ENCODE measurements around the gene DYNLT3. TPM values are rescaled to one million over a fixed set of nuclear protein-coding genes. Genes with fewer than 3 reads are reported as not detected.

The DYNLT3 gene
- total and polyA plus RNA-seq, 8 donors, result 8.2 to 47.0 (median 19.4) TPM

- Histone ChIP-seq H3K36me3 (no peaks in the 10 kb centered on the region), H3K4me1 (no peaks in the 10 kb centered on the region), H3K4me3 (no peak overlapping the region), H3K27ac (no peak overlapping the region), H3K9me3 (no peaks in the 10 kb centered on the region), H3K27me3 (peaks cover 0 to 2% (median 0%) of the 10 kb centered on the region in 3 donors)
- 75 to 92% (median 82%) methylated on average over 4 of the region's 4 CpGs for WGBS, 5 donors
- TF ChIP-seq POLR2A (IDR thresholded peaks at IDR 0.05), result no peak
- TF ChIP-seq, protein P1, sequence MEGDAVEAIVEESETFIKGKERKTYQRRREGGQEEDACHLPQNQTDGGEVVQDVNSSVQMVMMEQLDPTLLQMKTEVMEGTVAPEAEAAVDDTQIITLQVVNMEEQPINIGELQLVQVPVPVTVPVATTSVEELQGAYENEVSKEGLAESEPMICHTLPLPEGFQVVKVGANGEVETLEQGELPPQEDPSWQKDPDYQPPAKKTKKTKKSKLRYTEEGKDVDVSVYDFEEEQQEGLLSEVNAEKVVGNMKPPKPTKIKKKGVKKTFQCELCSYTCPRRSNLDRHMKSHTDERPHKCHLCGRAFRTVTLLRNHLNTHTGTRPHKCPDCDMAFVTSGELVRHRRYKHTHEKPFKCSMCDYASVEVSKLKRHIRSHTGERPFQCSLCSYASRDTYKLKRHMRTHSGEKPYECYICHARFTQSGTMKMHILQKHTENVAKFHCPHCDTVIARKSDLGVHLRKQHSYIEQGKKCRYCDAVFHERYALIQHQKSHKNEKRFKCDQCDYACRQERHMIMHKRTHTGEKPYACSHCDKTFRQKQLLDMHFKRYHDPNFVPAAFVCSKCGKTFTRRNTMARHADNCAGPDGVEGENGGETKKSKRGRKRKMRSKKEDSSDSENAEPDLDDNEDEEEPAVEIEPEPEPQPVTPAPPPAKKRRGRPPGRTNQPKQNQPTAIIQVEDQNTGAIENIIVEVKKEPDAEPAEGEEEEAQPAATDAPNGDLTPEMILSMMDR (IDR thresholded peaks at IDR 0.05), result no peak
- no peak for TF ChIP-seq POLR2AphosphoS5 (IDR thresholded peaks at IDR 0.05)
- TF ChIP-seq EP300 (IDR thresholded peaks at IDR 0.05), result no peak
- intact Hi-C loops (cut with DNase I; ENCODE audit: low total_unique reads), result no loop called here
- DNase-seq, result no peak
Observed at GRCh38 chrX:37876716-37877115, 29.3 kb upstream of the DYNLT3 start.

DNA sequence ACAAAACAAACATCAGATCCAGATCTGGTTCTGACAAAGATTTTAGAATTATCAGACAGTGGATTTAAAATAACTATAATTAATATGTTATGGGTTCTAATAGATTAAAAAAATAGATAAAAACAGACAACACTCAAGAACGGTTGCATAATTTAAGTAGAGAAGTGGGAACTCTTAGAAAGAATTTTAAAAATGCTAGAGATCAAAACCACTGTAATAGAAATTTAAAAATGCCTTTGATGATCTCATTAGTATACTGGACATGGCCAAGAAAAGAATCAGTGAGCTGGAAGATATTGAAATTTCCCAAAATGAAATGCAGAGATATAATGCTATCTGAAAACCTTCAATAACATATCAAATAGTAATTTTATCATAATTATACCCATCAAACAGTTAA lies 28.3 kb upstream of the DYNLT3 start:
- 53 to 81% (median 63%) methylated on average over 1 of the region's 1 CpG for WGBS, 5 donors
- no peak for DNase-seq
- no peak overlapping the region for H3K4me3 ChIP-seq
- TF ChIP-seq POLR2AphosphoS5 (IDR thresholded peaks at IDR 0.05) (no peak), EP300 (IDR thresholded peaks at IDR 0.05) (no peak), POLR2A (IDR thresholded peaks at IDR 0.05) (no peak)
- TF ChIP-seq, protein P1 (IDR thresholded peaks at IDR 0.05), result no peak
- no peaks in the 10 kb centered on the region for H3K4me1 ChIP-seq
- H3K9me3 ChIP-seq, result no peaks in the 10 kb centered on the region
- no peak overlapping the region for H3K27ac ChIP-seq
- H3K27me3 ChIP-seq, result peaks cover 0 to 2% (median 0%) of the 10 kb centered on the region in 3 donors
- no peaks in the 10 kb centered on the region for H3K36me3 ChIP-seq
- intact Hi-C loops (cut with DNase I; ENCODE audit: low total_unique reads), result no loop called here

DNA sequence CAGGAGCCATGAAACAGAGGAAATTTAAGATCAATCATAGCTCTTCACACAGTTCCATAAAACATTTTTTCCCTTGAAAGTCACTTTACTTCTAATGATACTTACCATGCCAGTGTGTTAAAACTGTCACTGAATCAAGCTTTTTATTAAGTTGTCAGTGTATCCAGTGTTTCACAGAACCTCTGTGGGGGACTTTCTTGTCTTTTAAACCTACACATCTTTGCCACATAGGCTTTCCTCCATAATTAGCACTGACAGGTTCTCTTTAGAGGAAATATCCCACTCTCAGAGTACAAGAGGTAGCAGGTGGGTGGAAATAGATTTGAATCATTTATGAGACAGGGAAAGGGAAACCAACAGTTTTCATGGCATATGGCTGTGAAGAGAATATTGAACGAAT lies 25.8 kb upstream of the DYNLT3 start:
- H3K36me3 ChIP-seq, result no peaks in the 10 kb centered on the region
- H3K9me3 ChIP-seq, result no peaks in the 10 kb centered on the region
- DNase-seq, result no peak
- H3K4me1 ChIP-seq, result no peaks in the 10 kb centered on the region
- 56 to 83% (median 69%) methylated on average over 1 of the region's 1 CpG for WGBS, 5 donors
- intact Hi-C loops (cut with DNase I; ENCODE audit: low total_unique reads), result no loop called here
- no peak overlapping the region for H3K27ac ChIP-seq
- H3K27me3 ChIP-seq, result no peaks in the 10 kb centered on the region
- no peak overlapping the region for H3K4me3 ChIP-seq
- no peak for TF ChIP-seq POLR2AphosphoS5 (IDR thresholded peaks at IDR 0.05)
- TF ChIP-seq, protein P1 (IDR thresholded peaks at IDR 0.05), result no peak
- no peak for TF ChIP-seq POLR2A (IDR thresholded peaks at IDR 0.05)

DNA sequence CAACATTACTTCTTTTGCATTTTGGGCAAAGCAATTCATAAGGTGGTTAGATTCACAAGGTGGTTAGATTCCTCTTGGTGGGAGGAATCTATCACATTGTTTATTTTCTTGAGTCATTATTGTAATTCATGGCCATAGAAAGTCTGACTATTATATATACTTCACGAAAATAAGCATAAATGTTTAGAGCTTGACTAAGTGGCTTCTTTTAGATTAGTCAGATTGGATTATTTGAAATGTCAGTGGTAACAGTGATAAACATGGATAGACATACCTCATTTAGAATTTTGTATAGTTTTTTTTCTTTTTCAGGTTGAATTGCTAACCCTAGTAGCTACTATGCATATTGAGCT lies 24.9 kb upstream of the DYNLT3 start:
- intact Hi-C loops (cut with DNase I; ENCODE audit: low total_unique reads), result no loop called here
- Histone ChIP-seq H3K4me3 (no peak overlapping the region), H3K9me3 (no peaks in the 10 kb centered on the region), H3K27ac (no peak overlapping the region), H3K27me3 (no peaks in the 10 kb centered on the region), H3K36me3 (no peaks in the 10 kb centered on the region), H3K4me1 (no peaks in the 10 kb centered on the region)
- no peak for DNase-seq
- TF ChIP-seq POLR2AphosphoS5 (IDR thresholded peaks at IDR 0.05) (no peak), EP300 (IDR thresholded peaks at IDR 0.05) (no peak), POLR2A (IDR thresholded peaks at IDR 0.05) (no peak)
- TF ChIP-seq, protein P1 (IDR thresholded peaks at IDR 0.05), result no peak
- 38 to 64% (median 43%) methylated on average over 1 of the region's 1 CpG for WGBS, 5 donors
